IPS-20b (cell line): ENCODE measurements around the gene AOX1.

Source experiments
- H3K27ac ChIP-seq: one replicate; pipeline ENCODE4 v1.5.1; 2013; ENCODE audit warnings: low read length
- H3K27me3 ChIP-seq: 2 replicates; pipeline ENCODE4 v1.6.1; 2013; ENCODE audit warnings: mild to moderate bottlenecking, low read length, inconsistent platforms; ENCODE audit not compliant: insufficient read depth
- H3K36me3 ChIP-seq: 2 replicates; pipeline ENCODE4 v1.6.1; 2013; ENCODE audit warnings: low read depth, mild to moderate bottlenecking, inconsistent platforms, low read length, moderate library complexity; ENCODE audit not compliant: insufficient read depth
- H3K4me1 ChIP-seq: 2 replicates; pipeline ENCODE4 v1.6.1; 2013; ENCODE audit warnings: mild to moderate bottlenecking, control low read depth, inconsistent platforms, low read length, moderate library complexity; ENCODE audit not compliant: insufficient read depth
- H3K4me3 ChIP-seq: 2 replicates; pipeline ENCODE4 v1.5.1; 2013; ENCODE audit warnings: mild to moderate bottlenecking, low read length, inconsistent platforms
- H3K9ac ChIP-seq: 2 replicates; pipeline ENCODE4 v1.6.1; 2013; ENCODE audit warnings: low read depth, mild to moderate bottlenecking, inconsistent platforms, low read length, moderate library complexity
- H3K9me3 ChIP-seq: 2 replicates; pipeline ENCODE4 v1.6.1; 2013; ENCODE audit warnings: mild to moderate bottlenecking, low read depth, low read length, inconsistent platforms; ENCODE audit not compliant: insufficient read depth

Gene AOX1

DNA sequence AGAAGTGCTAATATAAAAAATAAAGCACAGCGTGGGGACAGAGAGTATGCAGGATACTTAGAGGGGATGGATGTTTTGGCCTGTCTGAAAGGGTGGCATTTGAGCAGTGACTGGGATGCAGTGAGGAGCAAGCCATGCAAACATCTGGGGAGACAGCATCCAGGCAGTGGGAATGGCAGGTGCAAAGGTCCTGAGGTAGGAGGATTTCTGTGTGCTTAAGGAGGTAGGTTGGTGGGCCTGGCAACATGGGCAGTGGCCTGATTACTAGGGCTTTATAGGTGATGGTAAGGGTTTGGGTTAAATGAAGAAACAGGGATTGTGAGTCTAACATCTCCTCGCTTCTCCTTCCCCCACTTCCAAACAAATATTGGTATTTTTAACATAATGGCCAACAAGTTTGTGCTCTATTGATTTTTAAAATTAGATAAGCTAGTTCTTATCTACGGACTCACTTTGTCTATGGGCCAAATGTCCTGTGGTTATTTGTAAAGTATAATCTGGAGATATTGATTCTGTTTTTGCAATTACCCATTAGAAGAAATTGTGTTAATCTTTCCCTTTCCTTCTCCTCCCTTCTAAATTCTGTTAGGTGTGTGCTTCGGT is 2.4 kb downstream of the AOX1 start:
- H3K27ac ChIP-seq, result no peak overlapping the region
- H3K36me3 ChIP-seq, result no peaks in the 10 kb centered on the region
- no peak overlapping the region for H3K9ac ChIP-seq
- 0 out of 2 replicates have a peak, but pooled peaks cover 5% of the 10 kb centered on the region for H3K4me1 ChIP-seq
- no peaks in the 10 kb centered on the region for H3K9me3 ChIP-seq
- H3K27me3 ChIP-seq, result peaks cover 29% of the 10 kb centered on the region
- no peak overlapping the region for H3K4me3 ChIP-seq

- Histone ChIP-seq H3K4me3 (no peak overlapping the region), H3K27me3 (peaks cover 24% of the 10 kb centered on the region), H3K36me3 (no peaks in the 10 kb centered on the region), H3K9me3 (no peaks in the 10 kb centered on the region), H3K27ac (no peak overlapping the region), H3K9ac (no peak overlapping the region), H3K4me1 (0 out of 2 replicates have a peak, but pooled peaks cover 2% of the 10 kb centered on the region)
These were observed 4.3 kb downstream of the AOX1 start for GRCh38 chr2:200590090-200590489.

DNA sequence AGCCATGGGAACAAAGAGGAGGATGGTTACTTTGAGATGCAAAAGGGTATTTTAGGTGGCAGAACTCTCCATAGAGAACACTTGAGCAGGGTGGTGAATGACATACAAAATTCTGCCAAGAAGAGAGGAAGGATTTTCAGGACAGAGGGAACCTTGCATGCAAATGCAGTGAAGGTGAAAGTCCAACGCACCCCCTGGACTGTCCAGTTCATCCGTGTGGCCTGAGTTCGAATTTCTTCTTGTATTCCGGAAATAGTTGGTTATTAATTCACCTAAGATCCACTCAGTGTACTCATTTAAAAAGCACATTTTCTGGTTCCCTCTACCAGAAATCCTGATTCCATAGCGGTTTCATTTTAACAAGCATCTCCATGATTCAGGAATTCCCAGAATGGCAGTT is 5.5 kb downstream of the AOX1 start:
- Histone ChIP-seq H3K27me3 (peaks cover 15% of the 10 kb centered on the region), H3K4me1 (no peaks in the 10 kb centered on the region), H3K9me3 (no peaks in the 10 kb centered on the region), H3K36me3 (no peaks in the 10 kb centered on the region), H3K9ac (no peak overlapping the region), H3K4me3 (no peak overlapping the region), H3K27ac (no peak overlapping the region)

GRCh38 chr2:200592406-200593075 is 6.7 kb downstream of the AOX1 start:
- Histone ChIP-seq H3K9me3 (no peaks in the 10 kb centered on the region), H3K36me3 (no peaks in the 10 kb centered on the region; the same call in 1 of the 2 replicates), H3K4me3 (no peak overlapping the region), H3K27ac (no peak overlapping the region), H3K9ac (no peak overlapping the region), H3K4me1 (no peaks in the 10 kb centered on the region), H3K27me3 (peaks cover 3% of the 10 kb centered on the region; the same call in 1 of the 2 replicates)

- H3K36me3 ChIP-seq, result no peaks in the 10 kb centered on the region; the same call in 1 of the 2 replicates
- no peak overlapping the region for H3K4me3 ChIP-seq
- H3K9ac ChIP-seq, result no peak overlapping the region
- H3K4me1 ChIP-seq, result no peaks in the 10 kb centered on the region
- H3K27me3 ChIP-seq, result no peaks in the 10 kb centered on the region
- no peaks in the 10 kb centered on the region for H3K9me3 ChIP-seq
- H3K27ac ChIP-seq, result no peak overlapping the region
These were observed 8.1 kb downstream of the AOX1 start for GRCh38 chr2:200593905-200594304.

GRCh38 chr2:200595913-200596312 is 10.1 kb downstream of the AOX1 start:
- Histone ChIP-seq H3K4me3 (no peak overlapping the region), H3K27ac (no peak overlapping the region), H3K9ac (no peak overlapping the region), H3K4me1 (no peaks in the 10 kb centered on the region), H3K27me3 (no peaks in the 10 kb centered on the region), H3K36me3 (no peaks in the 10 kb centered on the region; the same call in 1 of the 2 replicates), H3K9me3 (no peaks in the 10 kb centered on the region)

- no peaks in the 10 kb centered on the region; the same call in 1 of the 2 replicates for H3K36me3 ChIP-seq
- no peaks in the 10 kb centered on the region for H3K9me3 ChIP-seq
- H3K4me1 ChIP-seq, result no peaks in the 10 kb centered on the region
- no peak overlapping the region for H3K9ac ChIP-seq
- no peaks in the 10 kb centered on the region for H3K27me3 ChIP-seq
- H3K4me3 ChIP-seq, result no peak overlapping the region
- no peak overlapping the region for H3K27ac ChIP-seq
These were observed 11.2 kb downstream of the AOX1 start for GRCh38 chr2:200596774-200597570.

GRCh38 chr2:200599206-200599605 is 13.4 kb downstream of the AOX1 start:
- H3K27me3 ChIP-seq, result no peaks in the 10 kb centered on the region
- H3K4me3 ChIP-seq, result no peak overlapping the region
- H3K36me3 ChIP-seq, result no peaks in the 10 kb centered on the region; the same call in 1 of the 2 replicates
- H3K9ac ChIP-seq, result no peak overlapping the region
- no peaks in the 10 kb centered on the region for H3K4me1 ChIP-seq
- H3K9me3 ChIP-seq, result no peaks in the 10 kb centered on the region
- no peak overlapping the region for H3K27ac ChIP-seq

- H3K27ac ChIP-seq, result no peak overlapping the region
- H3K4me1 ChIP-seq, result no peaks in the 10 kb centered on the region
- no peaks in the 10 kb centered on the region for H3K9me3 ChIP-seq
- no peaks in the 10 kb centered on the region for H3K27me3 ChIP-seq
- H3K9ac ChIP-seq, result no peak overlapping the region
- H3K4me3 ChIP-seq, result no peak overlapping the region
- no peaks in the 10 kb centered on the region; the same call in 1 of the 2 replicates for H3K36me3 ChIP-seq
These were observed 14.9 kb downstream of the AOX1 start for GRCh38 chr2:200600549-200601225.

DNA sequence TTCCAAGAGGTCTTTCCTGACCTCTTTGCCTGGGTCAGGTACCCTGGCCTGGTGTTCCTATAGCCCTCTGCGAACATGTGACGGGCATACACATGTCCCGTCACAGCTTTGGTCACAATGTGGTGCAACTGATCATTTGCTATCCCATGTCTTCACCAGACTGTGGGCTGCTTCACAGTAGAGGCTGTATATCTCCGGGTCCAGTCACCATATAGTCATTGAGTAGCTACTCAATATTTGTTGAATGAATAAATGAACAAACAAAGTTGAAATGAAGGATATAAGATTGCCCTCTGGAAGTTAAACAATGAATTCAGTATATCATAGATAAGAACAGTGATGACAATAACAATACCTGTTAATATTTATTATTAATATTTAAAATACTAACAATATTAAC is 16.8 kb downstream of the AOX1 start:
- no peaks in the 10 kb centered on the region for H3K27me3 ChIP-seq
- H3K9me3 ChIP-seq, result no peaks in the 10 kb centered on the region
- no peak overlapping the region for H3K27ac ChIP-seq
- H3K4me3 ChIP-seq, result no peak overlapping the region
- no peaks in the 10 kb centered on the region for H3K4me1 ChIP-seq
- H3K36me3 ChIP-seq, result no peaks in the 10 kb centered on the region
- no peak overlapping the region for H3K9ac ChIP-seq

- Histone ChIP-seq H3K4me1 (no peaks in the 10 kb centered on the region), H3K36me3 (no peaks in the 10 kb centered on the region), H3K27ac (no peak overlapping the region), H3K9me3 (no peaks in the 10 kb centered on the region), H3K9ac (no peak overlapping the region), H3K4me3 (no peak overlapping the region), H3K27me3 (no peaks in the 10 kb centered on the region)
These were observed 18.2 kb downstream of the AOX1 start for GRCh38 chr2:200603972-200604371.
